HepG2 (cell line): ENCODE results near the gene TRDMT1. TPM values are rescaled to one million over a fixed set of nuclear protein-coding genes. Genes with fewer than 3 reads are reported as not detected.

Experiments used
- HHEX ChIP-seq: IDR thresholded peaks from 2 replicates; pipeline ENCODE4 v1.6.1; 2016; ENCODE audit warnings: control low read depth
- JUNB ChIP-seq: sonication (generic); formaldehyde crosslinking; IDR thresholded peaks from 2 replicates; pipeline ENCODE4 v1.8.0; 2022; ENCODE audit warnings: missing genetic modification reagents, mild to moderate bottlenecking, borderline replicate concordance
- MTF1 ChIP-seq: sonication (generic); formaldehyde crosslinking; IDR thresholded peaks from 2 replicates; pipeline ENCODE4 v1.5.0; 2020; ENCODE audit warnings: missing genetic modification reagents
- TMF1 ChIP-seq: sonication (generic); formaldehyde crosslinking; IDR thresholded peaks from 2 replicates; pipeline ENCODE4 v1.8.1; 2022; ENCODE audit warnings: low read depth, missing genetic modification reagents
- XRCC5 ChIP-seq: fragments of 200-400 bp; formaldehyde crosslinking; optimal IDR thresholded peaks from 2 replicates; pipeline ENCODE3; 2017; ENCODE audit warnings: mild to moderate bottlenecking, low read length
- ZMYM4 ChIP-seq: sonication (generic); formaldehyde crosslinking; IDR thresholded peaks from 2 replicates; pipeline ENCODE4 v1.8.1; 2023; ENCODE audit warnings: mild to moderate bottlenecking, missing genetic modification reagents
- ZNF224 ChIP-seq: sonication (generic); formaldehyde crosslinking; IDR thresholded peaks from 2 replicates; pipeline ENCODE4 v1.5.0; 2020; ENCODE audit warnings: mild to moderate bottlenecking, missing genetic modification reagents
- ZNF292 ChIP-seq: sonication (generic); formaldehyde crosslinking; IDR thresholded peaks from 2 replicates; pipeline ENCODE4 v1.8.1; 2022; ENCODE audit warnings: mild to moderate bottlenecking, low read depth, missing genetic modification reagents, borderline replicate concordance
- ZNF30 ChIP-seq: sonication (generic); formaldehyde crosslinking; IDR thresholded peaks from 2 replicates; pipeline ENCODE4 v1.5.0; 2020; ENCODE audit warnings: mild to moderate bottlenecking, missing genetic modification reagents
- ZNF337 ChIP-seq: sonication (generic); formaldehyde crosslinking; IDR thresholded peaks from 2 replicates; pipeline ENCODE4 v1.5.1; 2020; ENCODE audit warnings: missing genetic modification reagents, low read depth, mild to moderate bottlenecking, borderline replicate concordance
- ZNF33B ChIP-seq: sonication (generic); formaldehyde crosslinking; IDR thresholded peaks from 2 replicates; pipeline ENCODE4 v1.5.1; 2020; ENCODE audit warnings: mild to moderate bottlenecking, missing genetic modification reagents
- ZNF34 ChIP-seq: sonication (generic); formaldehyde crosslinking; IDR thresholded peaks from 2 replicates; pipeline ENCODE4 v1.4.0; 2020; ENCODE audit warnings: mild to moderate bottlenecking, missing genetic modification reagents, borderline replicate concordance
- ZNF468 ChIP-seq: sonication (generic); formaldehyde crosslinking; IDR thresholded peaks from 2 replicates; pipeline ENCODE4 v1.8.0; 2022; ENCODE audit warnings: mild to moderate bottlenecking, moderate library complexity, missing genetic modification reagents
- ZNF552 ChIP-seq: sonication (generic); formaldehyde crosslinking; IDR thresholded peaks from 2 replicates; pipeline ENCODE4 v1.9.0; 2022; ENCODE audit warnings: missing genetic modification reagents, mild to moderate bottlenecking, borderline replicate concordance
- ZNF607 ChIP-seq: sonication (generic); formaldehyde crosslinking; IDR thresholded peaks from 2 replicates; pipeline ENCODE4 v1.5.1; 2020; ENCODE audit warnings: missing genetic modification reagents, mild to moderate bottlenecking, borderline replicate concordance
- ZNF776 ChIP-seq: sonication (generic); formaldehyde crosslinking; IDR thresholded peaks from 2 replicates; pipeline ENCODE4 v1.4.0; 2020; ENCODE audit warnings: mild to moderate bottlenecking, missing genetic modification reagents
- polyA plus RNA-seq, 8 experiments: library from polyadenylated mRNA; depleted of rRNA in 3 of 8; stranded (reverse) in 7 of 8; unstranded in 1 of 8; fragments of >200 nt; fragmentation: Illumina TruSeq in 4 of 8; extraction: Trizol in 4 of 8; gene quantifications; 2 replicates each; pipeline versions ENCODE4 v1.2.1 to v1.2.3, GENCODE V29; 2011 to 2016; ENCODE audit warnings: low read depth in 4 of 8, missing spikeins in 1 of 8, mixed read lengths in 1 of 8; ENCODE audit not compliant: insufficient read depth in 1 of 8
- total RNA-seq, 5 experiments: library from RNA; depleted of rRNA; stranded (reverse); fragments of >200 nt; fragmentation: Illumina TruSeq; extraction: Trizol; gene quantifications; 2 replicates each; pipeline ENCODE4 v1.2.3, GENCODE V29; 2016; ENCODE audit warnings: low read depth in 1 of 5
- TF ChIP-seq, protein P1 (sequence below): sonication (generic); formaldehyde crosslinking; IDR thresholded peaks from 2 replicates; pipeline ENCODE4 v1.4.0; 2020; ENCODE audit warnings: missing genetic modification reagents
- TF ChIP-seq, protein P2 (sequence below): sonication (generic); formaldehyde crosslinking; IDR thresholded peaks from 2 replicates; pipeline ENCODE4 v1.4.0; 2020; ENCODE audit warnings: missing genetic modification reagents, mild to moderate bottlenecking, borderline replicate concordance
- TF ChIP-seq, protein P3 (sequence below): sonication (generic); formaldehyde crosslinking; IDR thresholded peaks from 2 replicates; pipeline ENCODE4 v1.8.0; 2022; ENCODE audit warnings: low read depth, missing genetic modification reagents
- TF ChIP-seq, protein P4 (sequence below): sonication (generic); formaldehyde crosslinking; IDR thresholded peaks from 2 replicates; pipeline ENCODE4 v1.4.0; 2020; ENCODE audit warnings: missing genetic modification reagents

Gene TRDMT1
- total and polyA plus RNA-seq, 2 of the 13 experiments (the other 11 are each of a cell fraction or from before 2014, with no cell fraction given): 2.0 to 3.0 TPM

DNA sequence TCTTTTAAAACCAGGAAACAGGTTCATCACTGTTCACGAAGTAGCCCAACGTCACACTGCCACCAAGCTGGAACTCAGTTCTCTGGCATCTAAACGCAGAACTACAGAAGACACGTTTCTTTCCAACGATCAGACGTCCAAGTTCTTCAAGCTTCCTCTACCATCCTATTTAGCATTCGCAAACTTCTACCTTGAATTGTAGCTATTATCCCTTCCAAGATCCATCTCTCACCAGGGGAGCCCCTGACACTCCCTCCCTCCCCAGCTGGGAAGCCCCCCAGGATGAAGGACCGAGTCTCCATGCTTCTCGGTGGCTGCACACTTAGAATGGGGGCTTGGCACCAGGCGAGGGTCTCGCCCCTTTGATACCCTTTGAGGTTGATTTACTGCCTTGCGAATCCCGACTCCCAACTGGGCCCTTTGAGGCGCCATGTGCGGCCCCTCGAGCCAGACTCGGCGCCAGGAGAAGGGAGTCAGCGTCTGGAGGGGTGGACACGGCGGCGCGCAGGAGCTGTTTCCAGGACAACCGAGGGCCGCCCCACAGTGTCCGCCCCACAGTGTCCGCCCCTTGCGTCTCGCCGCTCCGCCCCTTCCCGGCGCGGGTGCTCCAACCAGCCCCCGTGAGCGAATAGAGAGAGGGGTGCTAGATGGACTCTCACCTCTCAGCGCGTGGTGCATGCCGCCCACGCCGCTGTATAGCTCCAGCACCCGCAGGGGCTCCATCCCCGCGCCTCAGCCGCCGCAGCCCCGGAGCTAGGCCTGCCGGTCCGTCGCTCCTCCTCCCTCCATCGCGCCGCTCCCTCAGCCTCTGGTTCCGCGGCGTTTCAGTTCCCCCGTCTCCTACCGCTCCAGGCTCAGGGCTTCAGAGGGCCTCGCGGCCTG lies at the start of gene TRDMT1 (continued):
- TF ChIP-seq, protein P1, sequence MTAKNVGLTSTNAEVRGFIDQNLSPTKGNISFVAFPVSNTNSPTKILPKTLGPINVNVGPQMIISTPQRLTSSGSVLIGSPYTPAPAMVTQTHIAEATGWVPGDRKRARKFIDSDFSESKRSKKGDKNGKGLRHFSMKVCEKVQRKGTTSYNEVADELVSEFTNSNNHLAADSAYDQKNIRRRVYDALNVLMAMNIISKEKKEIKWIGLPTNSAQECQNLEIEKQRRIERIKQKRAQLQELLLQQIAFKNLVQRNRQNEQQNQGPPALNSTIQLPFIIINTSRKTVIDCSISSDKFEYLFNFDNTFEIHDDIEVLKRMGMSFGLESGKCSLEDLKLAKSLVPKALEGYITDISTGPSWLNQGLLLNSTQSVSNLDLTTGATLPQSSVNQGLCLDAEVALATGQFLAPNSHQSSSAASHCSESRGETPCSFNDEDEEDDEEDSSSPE: peak; percentile 63
- TF ChIP-seq ZNF33B: peak; percentile 92
- no peak for TF ChIP-seq MTF1 (CRISPR knock-in tag)
- TF ChIP-seq HHEX (CRISPR knock-in tag): no peak
- TF ChIP-seq, protein P2, sequence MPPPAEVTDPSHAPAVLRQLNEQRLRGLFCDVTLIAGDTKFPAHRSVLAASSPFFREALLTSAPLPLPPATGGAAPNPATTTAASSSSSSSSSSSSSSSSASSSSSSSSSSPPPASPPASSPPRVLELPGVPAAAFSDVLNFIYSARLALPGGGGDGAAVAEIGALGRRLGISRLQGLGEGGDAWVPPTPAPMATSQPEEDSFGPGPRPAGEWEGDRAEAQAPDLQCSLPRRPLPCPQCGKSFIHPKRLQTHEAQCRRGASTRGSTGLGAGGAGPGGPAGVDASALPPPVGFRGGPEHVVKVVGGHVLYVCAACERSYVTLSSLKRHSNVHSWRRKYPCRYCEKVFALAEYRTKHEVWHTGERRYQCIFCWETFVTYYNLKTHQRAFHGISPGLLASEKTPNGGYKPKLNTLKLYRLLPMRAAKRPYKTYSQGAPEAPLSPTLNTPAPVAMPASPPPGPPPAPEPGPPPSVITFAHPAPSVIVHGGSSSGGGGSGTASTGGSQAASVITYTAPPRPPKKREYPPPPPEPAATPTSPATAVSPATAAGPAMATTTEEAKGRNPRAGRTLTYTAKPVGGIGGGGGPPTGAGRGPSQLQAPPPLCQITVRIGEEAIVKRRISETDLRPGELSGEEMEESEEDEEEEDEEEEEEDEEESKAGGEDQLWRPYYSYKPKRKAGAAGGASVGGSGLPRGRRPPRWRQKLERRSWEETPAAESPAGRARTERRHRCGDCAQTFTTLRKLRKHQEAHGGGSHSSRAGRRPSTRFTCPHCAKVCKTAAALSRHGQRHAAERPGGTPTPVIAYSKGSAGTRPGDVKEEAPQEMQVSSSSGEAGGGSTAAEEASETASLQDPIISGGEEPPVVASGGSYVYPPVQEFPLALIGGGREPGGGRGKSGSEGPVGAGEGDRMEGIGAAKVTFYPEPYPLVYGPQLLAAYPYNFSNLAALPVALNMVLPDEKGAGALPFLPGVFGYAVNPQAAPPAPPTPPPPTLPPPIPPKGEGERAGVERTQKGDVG (CRISPR knock-in tag): peak; percentile 84; the same call in 1 of the 2 replicates
- TF ChIP-seq ZNF224 (CRISPR knock-in tag): peak; percentile 81; the same call in 1 of the 2 replicates
- TF ChIP-seq ZNF34: no peak
- peak; percentile 88 for TF ChIP-seq ZNF292 (CRISPR knock-in tag)
- peak; percentile 66; the same call in 1 of the 2 replicates for TF ChIP-seq ZNF337 (CRISPR knock-in tag)
- peak; percentile 95 for TF ChIP-seq ZMYM4
- no peak for TF ChIP-seq JUNB (CRISPR knock-in tag)
- TF ChIP-seq ZNF30: no peak
- TF ChIP-seq XRCC5: peak; percentile 90
- TF ChIP-seq, protein P3, sequence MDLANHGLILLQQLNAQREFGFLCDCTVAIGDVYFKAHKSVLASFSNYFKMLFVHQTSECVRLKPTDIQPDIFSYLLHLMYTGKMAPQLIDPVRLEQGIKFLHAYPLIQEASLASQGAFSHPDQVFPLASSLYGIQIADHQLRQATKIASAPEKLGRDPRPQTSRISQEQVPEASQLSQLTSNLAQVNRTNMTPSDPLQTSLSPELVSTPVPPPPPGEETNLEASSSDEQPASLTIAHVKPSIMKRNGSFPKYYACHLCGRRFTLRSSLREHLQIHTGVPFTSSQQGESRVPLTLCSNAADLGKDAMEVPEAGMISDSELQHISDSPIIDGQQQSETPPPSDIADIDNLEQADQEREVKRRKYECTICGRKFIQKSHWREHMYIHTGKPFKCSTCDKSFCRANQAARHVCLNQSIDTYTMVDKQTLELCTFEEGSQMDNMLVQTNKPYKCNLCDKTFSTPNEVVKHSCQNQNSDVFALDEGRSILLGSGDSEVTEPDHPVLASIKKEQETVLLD (CRISPR knock-in tag): 0 out of 2 replicates have a peak, but pooled peaks have one; percentile 29
- peak; percentile 62; the same call in 1 of the 2 replicates for TF ChIP-seq TMF1
- TF ChIP-seq ZNF468 (CRISPR knock-in tag): no peak
- peak; percentile 87 for TF ChIP-seq ZNF607
- peak; percentile 93 for TF ChIP-seq ZNF552 (CRISPR knock-in tag)
- TF ChIP-seq ZNF776: 0 out of 2 replicates have a peak, but pooled peaks have one; percentile 64
- TF ChIP-seq, protein P4, sequence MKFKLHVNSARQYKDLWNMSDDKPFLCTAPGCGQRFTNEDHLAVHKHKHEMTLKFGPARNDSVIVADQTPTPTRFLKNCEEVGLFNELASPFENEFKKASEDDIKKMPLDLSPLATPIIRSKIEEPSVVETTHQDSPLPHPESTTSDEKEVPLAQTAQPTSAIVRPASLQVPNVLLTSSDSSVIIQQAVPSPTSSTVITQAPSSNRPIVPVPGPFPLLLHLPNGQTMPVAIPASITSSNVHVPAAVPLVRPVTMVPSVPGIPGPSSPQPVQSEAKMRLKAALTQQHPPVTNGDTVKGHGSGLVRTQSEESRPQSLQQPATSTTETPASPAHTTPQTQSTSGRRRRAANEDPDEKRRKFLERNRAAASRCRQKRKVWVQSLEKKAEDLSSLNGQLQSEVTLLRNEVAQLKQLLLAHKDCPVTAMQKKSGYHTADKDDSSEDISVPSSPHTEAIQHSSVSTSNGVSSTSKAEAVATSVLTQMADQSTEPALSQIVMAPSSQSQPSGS (CRISPR knock-in tag): peak; percentile 68
